Right lobe of liver (tissue), 6 donors: ENCODE measurements around the gene MINK1. TPM values are rescaled to one million over a fixed set of nuclear protein-coding genes. Genes with fewer than 3 reads are reported as not detected.

ENCODE experiments used
- ATAC-seq, 4 donors: fragments of 200-7000 bp; cut with Tn5 transposase; one replicate each; pipeline ENCODE4 v1.9.1; 2020; ENCODE audit warnings: mild to moderate bottlenecking in 4 of 4, moderate library complexity in 4 of 4
- DNase-seq, 3 donors: peaks; one replicate each; pipeline ENCODE4 v3.0.0-alpha.2; 2020
- H3K27ac ChIP-seq, 3 donors: fragments of 200-600 bp; one replicate each; pipeline ENCODE4 v1.8.0; 2022
- H3K27me3 ChIP-seq, 2 donors: fragments of 200-600 bp; one replicate each; pipeline ENCODE4 v1.8.0; 2022
- H3K36me3 ChIP-seq, 4 donors: fragments of 200-600 bp; sonication (generic) in 1 of 4; one replicate each; pipeline versions ENCODE4 v1.5.1 to v1.8.0; 2017 to 2022; ENCODE audit warnings: control low read depth in 1 of 4
- H3K4me1 ChIP-seq, 4 donors: fragments of 200-600 bp; sonication (generic) in 1 of 4; one replicate each; pipeline versions ENCODE4 v1.5.1 to v1.8.0; 2017 to 2022; ENCODE audit warnings: control low read depth in 1 of 4
- H3K4me3 ChIP-seq, 3 donors: fragments of 200-600 bp; one replicate each; pipeline ENCODE4 v1.8.0; 2022
- H3K9me3 ChIP-seq, 4 donors: fragments of 200-600 bp; sonication (generic) in 1 of 4; one replicate each; pipeline versions ENCODE4 v1.5.1 to v1.8.0; 2017 to 2022; ENCODE audit warnings: control low read depth in 1 of 4
- CTCF ChIP-seq, 4 donors: fragments of 200-600 bp in 3 of 4; fragments of 450-650 bp in 1 of 4; IDR thresholded peaks; one replicate each; pipeline versions ENCODE4 v1.5.1 to v1.8.0; 2016 to 2022; ENCODE audit warnings: antibody characterized with exemption in 4 of 4, mild to moderate bottlenecking in 2 of 4
- POLR2A ChIP-seq: fragments of 450-650 bp; IDR thresholded peaks from one replicate; pipeline ENCODE4 v1.6.1; 2017; ENCODE audit warnings: antibody characterized with exemption, mild to moderate bottlenecking
- WGBS: methylation state at CpG from one replicate; pipeline ENCODE4 v1.1.6; 2018; ENCODE audit warnings: low coverage, low lambda C conversion rate; ENCODE audit not compliant: insufficient coverage; ENCODE audit errors: missing lambda C conversion rate; 5-methylcytosine and 5-hydroxymethylcytosine counted together
- intact Hi-C, 2 donors: fragments of 100-400 bp; cut with DNase I; formaldehyde crosslinking; loops; one replicate each; pipeline versions ENCODE4 v1.11.2 to v1.14.1; 2022
- long read RNA-seq: library from polyadenylated mRNA; unstranded; transcript quantifications from one replicate; pipeline ENCODE4 v2.0.0, GENCODE V29; 2019
- total RNA-seq, 6 experiments: library from RNA; depleted of rRNA in 2 of 6; stranded (reverse); fragments of >200 nt in 2 of 6; fragmentation: NEBNext Ultra II Directional in 3 of 6; extraction: Animal tissue kit (Norgen Biotek cat#: 25700) in 3 of 6; gene quantifications; one replicate each; pipeline versions ENCODE4 v1.1.0 to v1.2.4, GENCODE V29; 2016 to 2023
- donor health status: DM: no; HTN: yes; CAD: no.
- donor health status: DM: no; HTN: no; CAD: no.
- donor health status: DM: no; HTN: no; CAD: no.
- donor health status: DM: no; HTN: yes; CAD: no.
- donor health status: DM: no; HTN: yes; CAD: no.

MINK1 gene
- 10 to 100 TPM; 20.3 to 42.5 (median 28.0) TPM for total RNA-seq
- long read RNA-seq, partial matches to known transcripts = 2 of 3 reads
- long read RNA-seq, other reads (novel, unspliced or antisense) = 1 of 3 reads

DNA sequence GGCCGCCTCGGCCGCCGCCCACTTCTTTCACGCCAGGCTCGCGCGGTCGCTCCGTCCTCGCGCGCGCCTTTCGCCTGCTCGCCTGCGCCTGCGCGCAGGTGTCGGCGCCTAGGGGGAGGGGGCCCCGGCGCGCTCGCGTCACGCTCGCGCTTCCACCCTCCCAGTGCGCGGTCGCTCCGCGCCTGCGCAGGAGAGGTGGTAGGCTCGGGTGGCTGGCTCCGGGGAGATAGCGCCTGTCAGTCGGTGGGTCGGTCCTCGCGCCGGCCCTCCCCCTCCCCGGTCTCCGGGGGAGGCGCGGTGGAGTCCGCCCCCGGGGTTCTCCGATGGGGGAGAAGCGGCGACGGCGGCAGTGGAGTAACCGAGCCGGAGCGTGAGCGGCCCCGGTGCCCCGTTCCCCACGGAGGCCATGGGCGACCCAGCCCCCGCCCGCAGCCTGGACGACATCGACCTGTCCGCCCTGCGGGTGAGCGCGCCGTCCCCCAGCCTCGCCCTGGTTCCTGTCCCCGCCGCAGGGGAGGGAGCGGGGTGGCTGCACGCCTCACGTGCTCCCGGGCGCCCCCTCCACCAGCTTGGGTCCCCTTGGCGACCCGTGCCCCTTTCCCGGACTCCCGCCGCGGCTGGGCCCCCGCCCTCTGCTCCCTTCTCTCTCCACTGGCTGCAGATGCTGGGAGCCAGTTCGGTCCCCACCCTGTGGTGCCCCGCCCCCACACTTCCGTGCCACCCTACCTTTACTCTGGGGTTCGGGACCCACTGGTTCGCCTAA lies at the start of gene MINK1:
Gene MINK1, plus strand, starts transcription at position 163 of the 763 bp plus-strand sequence. Its CDS starts 244 bp downstream, at position 407.
- peak within 1 kb of the TSS; percentile 74 to 98 (median 96) for H3K4me3 ChIP-seq
- WGBS = 0% methylated on average over 11 of the region's 91 CpGs
- H3K4me1 ChIP-seq = peaks cover 0 to 25% (median 11%) of the 10 kb centered on the region in 4 donors
- intact Hi-C loops = no loop called here
- no peaks in the 10 kb centered on the region for H3K27me3 ChIP-seq
- TF ChIP-seq CTCF (IDR thresholded peaks at IDR 0.05) = no peak
- TF ChIP-seq POLR2A = peak; percentile 91
- DNase-seq = peak; percentile 92 to 95 (median 93)
- H3K9me3 ChIP-seq = no peaks in the 10 kb centered on the region
- H3K36me3 ChIP-seq = no peaks in the 10 kb centered on the region
- peak within 1 kb of the TSS; percentile 75 to 95 (median 86) for H3K27ac ChIP-seq
- peak; percentile 90 to 95 (median 93) for ATAC-seq

DNA sequence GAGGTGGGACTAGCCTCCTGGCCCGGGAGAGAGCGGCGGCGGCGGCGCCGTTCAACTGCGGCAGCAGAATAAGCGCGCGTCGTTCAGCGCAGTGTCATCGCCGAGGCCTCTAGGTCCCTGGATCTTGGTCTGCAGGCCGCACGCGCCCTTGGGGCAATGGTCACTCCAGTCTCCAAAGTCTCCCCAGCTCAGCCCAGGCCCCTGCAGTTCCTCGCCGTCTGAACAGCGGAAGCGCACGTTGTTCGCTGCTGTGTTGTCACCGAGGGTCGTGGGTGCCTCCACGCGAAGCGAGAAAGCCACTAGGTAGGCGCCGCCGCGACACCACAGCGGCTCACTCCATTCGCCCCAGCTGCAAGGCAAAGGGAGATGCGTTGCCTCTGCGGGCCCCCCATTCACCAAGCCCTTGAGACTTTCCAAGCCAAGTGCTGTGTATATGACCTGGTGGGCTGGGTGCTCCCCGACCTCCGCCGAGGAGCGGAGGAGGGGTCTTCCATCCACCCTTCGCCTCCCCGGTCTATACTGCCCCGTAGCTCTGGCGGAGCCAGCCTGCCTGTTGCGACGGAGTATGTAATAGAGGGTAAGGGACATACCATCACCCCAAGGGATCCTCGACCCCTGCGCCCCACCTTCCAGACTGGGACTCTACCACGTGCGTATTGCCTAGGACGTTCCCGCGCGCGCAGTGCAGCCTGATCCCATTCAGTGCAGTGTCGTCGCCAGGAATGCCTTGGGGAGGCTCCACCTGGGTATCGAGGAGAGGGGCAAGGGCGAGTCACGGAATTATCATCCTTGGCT lies 47.6 kb upstream of the MINK1 start:
- Histone ChIP-seq H3K27me3 (no peaks in the 10 kb centered on the region), H3K9me3 (no peaks in the 10 kb centered on the region), H3K4me3 (peak overlapping the region in 1 of 3 donors; percentile 18), H3K36me3 (no peaks in the 10 kb centered on the region), H3K4me1 (peaks cover 0 to 21% (median 5%) of the 10 kb centered on the region in 4 donors), H3K27ac (no peak overlapping the region)
- intact Hi-C loops = loop anchor here (5.0 to 10.0 kb wide), 2 partner anchors 51 to 102 kb away; partner anchors contain the start of genes CXCL16 (in 2 of the 2), MED11 (in 2 of the 2) and ZMYND15 (in 2 of the 2)
- 33% methylated on average over 4 of the region's 61 CpGs for WGBS
- no peak for TF ChIP-seq POLR2A
- no peak for TF ChIP-seq CTCF (IDR thresholded peaks at IDR 0.05)
- ATAC-seq (no peak), DNase-seq (peak in 1 of 3 donors; percentile 29)

GRCh38 chr17:4786106-4786511 lies 47.0 kb upstream of the MINK1 start, which contains the start of gene VMO1:
VMO1 (minus strand) TSS chr17:4786364; CDS start chr17:4786352, 12 bp downstream.
- peak in 2 of 3 donors; percentile 55 to 66 for DNase-seq
- TF ChIP-seq CTCF (IDR thresholded peaks at IDR 0.05) = no peak
- no peak for TF ChIP-seq POLR2A
- 43% methylated on average over 5 of the region's 24 CpGs for WGBS
- Histone ChIP-seq H3K9me3 (no peaks in the 10 kb centered on the region), H3K4me1 (peaks cover 0 to 25% (median 5%) of the 10 kb centered on the region in 4 donors), H3K27me3 (no peaks in the 10 kb centered on the region), H3K4me3 (peak within 1 kb of the TSS in 2 of 3 donors; percentile 10 to 18), H3K36me3 (no peaks in the 10 kb centered on the region), H3K27ac (peak within 1 kb of the TSS; percentile 84 to 96 (median 92))
- intact Hi-C loops = loop anchor here (5.0 to 10.0 kb wide), 2 partner anchors 51 to 101 kb away; partner anchors contain the start of genes CXCL16 (in 2 of the 2), MED11 (in 2 of the 2) and ZMYND15 (in 2 of the 2)
- peak in 1 of 4 donors; percentile 5 for ATAC-seq

- peaks cover 0 to 25% (median 5%) of the 10 kb centered on the region in 4 donors for H3K4me1 ChIP-seq
- ATAC-seq = no peak
- peak overlapping the region in 1 of 3 donors; percentile 18 for H3K4me3 ChIP-seq
- no peaks in the 10 kb centered on the region for H3K36me3 ChIP-seq
- no peak for TF ChIP-seq POLR2A
- no peak for TF ChIP-seq CTCF (IDR thresholded peaks at IDR 0.05)
- no peak for DNase-seq
- intact Hi-C loops = loop anchor here (5.0 to 10.0 kb wide), 2 partner anchors 52 to 101 kb away; partner anchors contain the start of genes CXCL16 (in 2 of the 2), MED11 (in 2 of the 2) and ZMYND15 (in 2 of the 2)
- 50% methylated on average over 6 of the region's 6 CpGs for WGBS
- no peaks in the 10 kb centered on the region for H3K27me3 ChIP-seq
- H3K9me3 ChIP-seq = no peaks in the 10 kb centered on the region
- H3K27ac ChIP-seq = peak overlapping the region; percentile 84 to 96 (median 92)
Measured at GRCh38 chr17:4786516-4786915, 46.6 kb upstream of the MINK1 start.
